HepG2 (cell line): ENCODE data around the gene SLC9A5. TPM values are rescaled to one million over a fixed set of nuclear protein-coding genes. Genes with fewer than 3 reads are reported as not detected.

ENCODE experiments used
- ATAC-seq: fragments of 200-7000 bp; cut with Tn5 transposase; 3 replicates; pipeline ENCODE4 v1.9.1; 2020; ENCODE audit warnings: mild to moderate bottlenecking, moderate library complexity
- BruUV-seq: library from RNA; stranded (reverse); fragments of 400-500 nt; replicated peaks from 2 replicates; lab custom pipeline; 2021; lab: Mats Ljungman, UMichigan
- CTCF ChIA-PET: fragments of 300-600 bp; formaldehyde crosslinking; extraction: SDS; loops from one replicate; lab custom pipeline; 2021; ENCODE audit warnings: low total read pairs, inconsistent platforms, low intra/inter-chr PET ratio; lab: Yijun Ruan, JAX
- POLR2A ChIA-PET: fragments of 350-600 bp; sonication (Branson Sonifier 250); formaldehyde crosslinking; loops from one replicate; lab custom pipeline; 2020; ENCODE audit warnings: antibody characterized with exemption, inconsistent platforms; lab: Yijun Ruan, JAX
- DNase-seq: peaks from one replicate; pipeline ENCODE4 v3.0.0-alpha.2; 2015; ENCODE audit warnings: low spot score
- FAIRE-seq: peaks from 3 replicates; lab custom pipeline; 2011; peaks lifted over from hg19 to GRCh38; lab: Jason Lieb, UNC
- H2AFZ ChIP-seq: one replicate; pipeline ENCODE4 v1.6.1; 2011; ENCODE audit warnings: low read length, inconsistent platforms
- H3K27ac ChIP-seq: fragments of 300-600 bp; 3 replicates; pipeline ENCODE4 v1.8.0; 2011; ENCODE audit warnings: mixed run types, mild to moderate bottlenecking, mixed read lengths, low read length, inconsistent platforms; ENCODE audit not compliant: insufficient read depth; ENCODE audit errors: extremely low read length
- H3K27me3 ChIP-seq, 2 experiments: fragments of 200-600 bp in 1 of 2; 2 replicates in 1 of 2; 3 replicates in 1 of 2; pipeline versions ENCODE4 v1.6.0 to v1.8.0; 2011; ENCODE audit warnings: low read length in 2 of 2, mild to moderate bottlenecking in 2 of 2, moderate library complexity in 2 of 2, inconsistent platforms in 1 of 2; ENCODE audit not compliant: insufficient read depth in 2 of 2, control insufficient read depth in 1 of 2
- H3K36me3 ChIP-seq, 2 experiments: fragments of 200-600 bp in 1 of 2; replicated peaks in 1 of 2; 2 replicates in 1 of 2; 3 replicates in 1 of 2; pipeline versions ENCODE4 v1.5.1 to v1.8.0; 2011; ENCODE audit warnings: low read length in 2 of 2, inconsistent platforms in 1 of 2; ENCODE audit not compliant: insufficient read depth in 2 of 2, control insufficient read depth in 1 of 2
- H3K4me1 ChIP-seq: 2 replicates; pipeline ENCODE4 v1.5.1; 2012; ENCODE audit warnings: low read length, inconsistent platforms; ENCODE audit not compliant: insufficient read depth
- H3K4me2 ChIP-seq: 2 replicates; pipeline ENCODE4 v1.6.0; 2011; ENCODE audit warnings: low read depth, low read length, inconsistent platforms
- H3K4me3 ChIP-seq, 3 experiments: fragments of 200-600 bp in 1 of 3; sonication (generic), shearing (Covaris generic) in 1 of 3; replicated peaks in 1 of 3; 2 replicates each; pipeline ENCODE4 v1.5.1; 2011 to 2016; ENCODE audit warnings: low read length in 3 of 3, inconsistent platforms in 2 of 3, low read depth in 2 of 3, mild to moderate bottlenecking in 2 of 3, control low read depth in 1 of 3, mixed read lengths in 1 of 3; ENCODE audit not compliant: insufficient read depth in 1 of 3
- H3K79me2 ChIP-seq: one replicate; pipeline ENCODE4 v1.6.1; 2011; ENCODE audit warnings: low read length, inconsistent platforms; ENCODE audit not compliant: insufficient read depth
- H3K9ac ChIP-seq: 2 replicates; pipeline ENCODE4 v1.6.0; 2011; ENCODE audit warnings: mild to moderate bottlenecking, low read depth, low read length, inconsistent platforms; ENCODE audit not compliant: insufficient read depth
- H3K9me3 ChIP-seq: 2 replicates; pipeline ENCODE4 v1.5.1; 2012; ENCODE audit warnings: mild to moderate bottlenecking, low read length
- H4K20me1 ChIP-seq: 2 replicates; pipeline ENCODE4 v1.6.0; 2011; ENCODE audit warnings: inconsistent platforms, mild to moderate bottlenecking, low read length, moderate library complexity; ENCODE audit not compliant: insufficient read depth
- FOXO1 ChIP-seq: sonication (generic); formaldehyde crosslinking; IDR thresholded peaks from 2 replicates; pipeline ENCODE4 v1.4.0; 2020; ENCODE audit warnings: missing genetic modification reagents
- GABPB1 ChIP-seq: IDR thresholded peaks from 2 replicates; pipeline ENCODE4 v1.6.1; 2016; ENCODE audit warnings: mild to moderate bottlenecking, missing genetic modification reagents, moderate library complexity, missing compliant biosample characterization
- HOXA3 ChIP-seq: sonication (generic); formaldehyde crosslinking; IDR thresholded peaks from 2 replicates; pipeline ENCODE4 v1.5.0; 2020; ENCODE audit warnings: missing genetic modification reagents
- HOXA9 ChIP-seq: sonication (generic); formaldehyde crosslinking; IDR thresholded peaks from 2 replicates; pipeline ENCODE4 v1.8.1; 2022; ENCODE audit warnings: missing genetic modification reagents, mild to moderate bottlenecking, moderate library complexity, borderline replicate concordance
- IRF2 ChIP-seq: IDR thresholded peaks from 2 replicates; pipeline ENCODE4 v1.6.1; 2018; ENCODE audit warnings: missing genetic modification reagents, missing compliant biosample characterization
- JUN ChIP-seq: sonication (generic); formaldehyde crosslinking; IDR thresholded peaks from 2 replicates; pipeline ENCODE4 v1.4.0; 2020; ENCODE audit warnings: mild to moderate bottlenecking, missing genetic modification reagents
- MTF2 ChIP-seq: sonication (generic); formaldehyde crosslinking; IDR thresholded peaks from 2 replicates; pipeline ENCODE4 v1.5.0; 2020; ENCODE audit warnings: missing genetic modification reagents, borderline replicate concordance
- RARA ChIP-seq: IDR thresholded peaks from 2 replicates; pipeline ENCODE4 v1.6.1; 2016; ENCODE audit warnings: missing genetic modification reagents, missing compliant biosample characterization
- ZNF605 ChIP-seq: sonication (generic); formaldehyde crosslinking; IDR thresholded peaks from 2 replicates; pipeline ENCODE4 v1.8.0; 2022; ENCODE audit warnings: mild to moderate bottlenecking, missing genetic modification reagents
- WGBS: methylation state at CpG from one replicate; pipeline ENCODE4 v1.1.6; 2017; ENCODE audit warnings: low lambda C conversion rate; 5-methylcytosine and 5-hydroxymethylcytosine counted together
- in situ Hi-C: cut with HindIII; loops from 2 replicates; pipeline ENCODE4 v1.10.0; 2017; ENCODE audit warnings: low pct_unique_long_range_greater_than_20kb; ENCODE audit not compliant: extremely low pct_ligation_motif_present
- intact Hi-C: fragments of 100-400 bp; cut with micrococcal nuclease; formaldehyde crosslinking; loops from one replicate; pipeline ENCODE4 v1.10.0; 2022; ENCODE audit not compliant: unreplicated experiment
- polyA plus RNA-seq, 8 experiments: library from polyadenylated mRNA; depleted of rRNA in 3 of 8; stranded (reverse) in 7 of 8; unstranded in 1 of 8; fragments of >200 nt; fragmentation: Illumina TruSeq in 4 of 8; extraction: Trizol in 4 of 8; gene quantifications; 2 replicates each; pipeline versions ENCODE4 v1.2.1 to v1.2.3, GENCODE V29; 2011 to 2016; ENCODE audit warnings: low read depth in 4 of 8, missing spikeins in 1 of 8, mixed read lengths in 1 of 8; ENCODE audit not compliant: insufficient read depth in 1 of 8
- total RNA-seq, 5 experiments: library from RNA; depleted of rRNA; stranded (reverse); fragments of >200 nt; fragmentation: Illumina TruSeq; extraction: Trizol; gene quantifications; 2 replicates each; pipeline ENCODE4 v1.2.3, GENCODE V29; 2016; ENCODE audit warnings: low read depth in 1 of 5
- TF ChIP-seq, protein P1 (sequence below): sonication (generic); formaldehyde crosslinking; conservative IDR thresholded peaks from 2 replicates; pipeline ENCODE4 v1.8.0; 2022; ENCODE audit warnings: low read depth, missing genetic modification reagents
- TF ChIP-seq, protein P2 (sequence below): sonication (generic); formaldehyde crosslinking; IDR thresholded peaks from 2 replicates; pipeline ENCODE4 v1.5.0; 2020; ENCODE audit warnings: mild to moderate bottlenecking, missing genetic modification reagents, moderate library complexity
- TF ChIP-seq, protein P3 (sequence below): sonication (generic); formaldehyde crosslinking; IDR thresholded peaks from 2 replicates; pipeline ENCODE4 v1.4.0; 2020; ENCODE audit warnings: missing genetic modification reagents
- TF ChIP-seq, protein P4 (sequence below): sonication (generic); formaldehyde crosslinking; IDR thresholded peaks from 2 replicates; pipeline ENCODE4 v1.4.0; 2020; ENCODE audit warnings: missing genetic modification reagents, borderline replicate concordance
- TF ChIP-seq, protein P5 (sequence below): sonication (generic); formaldehyde crosslinking; IDR thresholded peaks from 2 replicates; pipeline ENCODE4 v1.5.0; 2020; ENCODE audit warnings: mild to moderate bottlenecking, missing genetic modification reagents

Gene SLC9A5
- total and polyA plus RNA-seq, 2 of the 13 experiments (the other 11 are each of a cell fraction or from before 2014, with no cell fraction given) = 0.58 to 1.4 TPM

DNA sequence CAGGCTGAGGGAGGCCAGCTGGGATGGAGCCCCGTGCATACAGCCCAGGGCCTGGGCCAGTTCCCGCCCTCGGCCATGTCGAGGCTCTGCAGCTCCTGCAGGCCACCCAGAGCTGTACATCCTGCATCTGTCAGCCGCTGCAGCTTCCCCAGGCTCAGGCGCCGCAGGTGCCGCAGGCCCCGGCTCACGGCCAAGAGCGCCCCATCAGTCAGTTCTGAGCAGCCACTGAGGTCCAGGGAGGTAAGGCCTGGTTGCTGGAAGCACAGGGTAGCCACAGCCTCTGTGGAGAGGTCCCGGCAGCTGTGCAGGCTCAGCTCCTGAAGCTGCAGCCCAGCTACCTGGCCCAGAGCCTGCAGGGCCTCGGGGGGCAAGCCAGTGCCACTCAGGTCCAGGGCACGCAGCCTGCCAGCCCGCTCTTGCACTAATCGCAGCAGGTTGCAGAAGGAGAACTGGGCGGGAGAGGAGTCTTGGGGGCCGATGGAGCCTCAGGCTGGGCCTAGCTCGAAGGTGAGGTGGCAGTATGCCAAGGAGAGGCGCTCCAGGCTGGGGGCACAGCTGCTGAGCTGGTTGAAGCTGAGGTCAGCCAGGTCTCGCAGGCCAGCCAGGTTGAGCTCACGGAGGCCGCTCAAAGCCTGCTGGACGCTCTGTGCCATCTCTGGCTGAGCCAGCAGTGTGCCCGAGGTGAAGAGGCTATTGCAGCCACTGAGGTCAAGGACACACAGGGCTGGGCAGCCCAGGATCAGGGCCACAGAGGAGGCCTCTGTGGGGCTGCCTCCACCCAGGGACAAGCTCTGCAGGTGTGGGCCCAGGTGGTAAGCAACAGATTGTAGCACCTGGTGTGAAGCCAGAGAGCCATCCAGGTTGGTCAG, 38.5 kb upstream of the SLC9A5 start:
- Histone ChIP-seq H3K27me3 (no peaks in the 10 kb centered on the region), H3K9ac (peak overlapping the region; percentile 8; the same call in 1 of the 2 replicates), H3K27ac (no peak overlapping the region), H3K4me2 (peak overlapping the region; percentile 43), H3K4me3 (no peak overlapping the region; a peak in 1 of 6 replicates), H3K4me1 (peaks cover 71% of the 10 kb centered on the region), H4K20me1 (no peaks in the 10 kb centered on the region), H2AFZ (no peak overlapping the region), H3K36me3 (no peaks in the 10 kb centered on the region), H3K79me2 (no peaks in the 10 kb centered on the region), H3K9me3 (no peaks in the 10 kb centered on the region)
- BruUV-seq = no TSS peak
- ATAC-seq = peak; percentile 68
- no peak for FAIRE-seq
- intact Hi-C loops (no loop called here), in situ Hi-C loops (no loop called here)
- 32% methylated on average over 7 of the region's 25 CpGs for WGBS
- CTCF ChIA-PET = no interaction called here
- peak; percentile 33 for DNase-seq
- POLR2A ChIA-PET = interaction anchor here (0.7 to 3.0 kb wide), 5 partner anchors 12 to 61 kb away, joined by 3 to 17 read pairs (median 7); partner anchors contain the start of genes E2F4, NOL3 and TMEM208
- TF ChIP-seq, protein P1, sequence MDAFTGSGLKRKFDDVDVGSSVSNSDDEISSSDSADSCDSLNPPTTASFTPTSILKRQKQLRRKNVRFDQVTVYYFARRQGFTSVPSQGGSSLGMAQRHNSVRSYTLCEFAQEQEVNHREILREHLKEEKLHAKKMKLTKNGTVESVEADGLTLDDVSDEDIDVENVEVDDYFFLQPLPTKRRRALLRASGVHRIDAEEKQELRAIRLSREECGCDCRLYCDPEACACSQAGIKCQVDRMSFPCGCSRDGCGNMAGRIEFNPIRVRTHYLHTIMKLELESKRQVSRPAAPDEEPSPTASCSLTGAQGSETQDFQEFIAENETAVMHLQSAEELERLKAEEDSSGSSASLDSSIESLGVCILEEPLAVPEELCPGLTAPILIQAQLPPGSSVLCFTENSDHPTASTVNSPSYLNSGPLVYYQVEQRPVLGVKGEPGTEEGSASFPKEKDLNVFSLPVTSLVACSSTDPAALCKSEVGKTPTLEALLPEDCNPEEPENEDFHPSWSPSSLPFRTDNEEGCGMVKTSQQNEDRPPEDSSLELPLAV (CRISPR knock-in tag) = 0 out of 2 replicates have a peak, but pooled peaks have one; percentile 35
- TF ChIP-seq FOXO1 (CRISPR knock-in tag) (0 out of 2 replicates have a peak, but pooled peaks have one; percentile 10), MTF2 (CRISPR knock-in tag) (0 out of 2 replicates have a peak, but pooled peaks have one; percentile 28), GABPB1 (CRISPR knock-in tag) (peak; percentile 35; the same call in 1 of the 2 replicates), ZNF605 (CRISPR knock-in tag) (0 out of 2 replicates have a peak, but pooled peaks have one; percentile 30), IRF2 (no peak), HOXA9 (peak; percentile 61; the same call in 1 of the 2 replicates), JUN (no peak), HOXA3 (CRISPR knock-in tag) (peak; percentile 12; the same call in 1 of the 2 replicates), RARA (peak; percentile 70)
- TF ChIP-seq, protein P2, sequence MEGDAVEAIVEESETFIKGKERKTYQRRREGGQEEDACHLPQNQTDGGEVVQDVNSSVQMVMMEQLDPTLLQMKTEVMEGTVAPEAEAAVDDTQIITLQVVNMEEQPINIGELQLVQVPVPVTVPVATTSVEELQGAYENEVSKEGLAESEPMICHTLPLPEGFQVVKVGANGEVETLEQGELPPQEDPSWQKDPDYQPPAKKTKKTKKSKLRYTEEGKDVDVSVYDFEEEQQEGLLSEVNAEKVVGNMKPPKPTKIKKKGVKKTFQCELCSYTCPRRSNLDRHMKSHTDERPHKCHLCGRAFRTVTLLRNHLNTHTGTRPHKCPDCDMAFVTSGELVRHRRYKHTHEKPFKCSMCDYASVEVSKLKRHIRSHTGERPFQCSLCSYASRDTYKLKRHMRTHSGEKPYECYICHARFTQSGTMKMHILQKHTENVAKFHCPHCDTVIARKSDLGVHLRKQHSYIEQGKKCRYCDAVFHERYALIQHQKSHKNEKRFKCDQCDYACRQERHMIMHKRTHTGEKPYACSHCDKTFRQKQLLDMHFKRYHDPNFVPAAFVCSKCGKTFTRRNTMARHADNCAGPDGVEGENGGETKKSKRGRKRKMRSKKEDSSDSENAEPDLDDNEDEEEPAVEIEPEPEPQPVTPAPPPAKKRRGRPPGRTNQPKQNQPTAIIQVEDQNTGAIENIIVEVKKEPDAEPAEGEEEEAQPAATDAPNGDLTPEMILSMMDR (CRISPR knock-in tag) = peak; percentile 38; the same call in 1 of the 2 replicates
- TF ChIP-seq, protein P3, sequence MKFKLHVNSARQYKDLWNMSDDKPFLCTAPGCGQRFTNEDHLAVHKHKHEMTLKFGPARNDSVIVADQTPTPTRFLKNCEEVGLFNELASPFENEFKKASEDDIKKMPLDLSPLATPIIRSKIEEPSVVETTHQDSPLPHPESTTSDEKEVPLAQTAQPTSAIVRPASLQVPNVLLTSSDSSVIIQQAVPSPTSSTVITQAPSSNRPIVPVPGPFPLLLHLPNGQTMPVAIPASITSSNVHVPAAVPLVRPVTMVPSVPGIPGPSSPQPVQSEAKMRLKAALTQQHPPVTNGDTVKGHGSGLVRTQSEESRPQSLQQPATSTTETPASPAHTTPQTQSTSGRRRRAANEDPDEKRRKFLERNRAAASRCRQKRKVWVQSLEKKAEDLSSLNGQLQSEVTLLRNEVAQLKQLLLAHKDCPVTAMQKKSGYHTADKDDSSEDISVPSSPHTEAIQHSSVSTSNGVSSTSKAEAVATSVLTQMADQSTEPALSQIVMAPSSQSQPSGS (CRISPR knock-in tag) = no peak
- TF ChIP-seq, protein P4, sequence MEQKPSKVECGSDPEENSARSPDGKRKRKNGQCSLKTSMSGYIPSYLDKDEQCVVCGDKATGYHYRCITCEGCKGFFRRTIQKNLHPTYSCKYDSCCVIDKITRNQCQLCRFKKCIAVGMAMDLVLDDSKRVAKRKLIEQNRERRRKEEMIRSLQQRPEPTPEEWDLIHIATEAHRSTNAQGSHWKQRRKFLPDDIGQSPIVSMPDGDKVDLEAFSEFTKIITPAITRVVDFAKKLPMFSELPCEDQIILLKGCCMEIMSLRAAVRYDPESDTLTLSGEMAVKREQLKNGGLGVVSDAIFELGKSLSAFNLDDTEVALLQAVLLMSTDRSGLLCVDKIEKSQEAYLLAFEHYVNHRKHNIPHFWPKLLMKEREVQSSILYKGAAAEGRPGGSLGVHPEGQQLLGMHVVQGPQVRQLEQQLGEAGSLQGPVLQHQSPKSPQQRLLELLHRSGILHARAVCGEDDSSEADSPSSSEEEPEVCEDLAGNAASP = peak; percentile 37; the same call in 1 of the 2 replicates
- TF ChIP-seq, protein P5, sequence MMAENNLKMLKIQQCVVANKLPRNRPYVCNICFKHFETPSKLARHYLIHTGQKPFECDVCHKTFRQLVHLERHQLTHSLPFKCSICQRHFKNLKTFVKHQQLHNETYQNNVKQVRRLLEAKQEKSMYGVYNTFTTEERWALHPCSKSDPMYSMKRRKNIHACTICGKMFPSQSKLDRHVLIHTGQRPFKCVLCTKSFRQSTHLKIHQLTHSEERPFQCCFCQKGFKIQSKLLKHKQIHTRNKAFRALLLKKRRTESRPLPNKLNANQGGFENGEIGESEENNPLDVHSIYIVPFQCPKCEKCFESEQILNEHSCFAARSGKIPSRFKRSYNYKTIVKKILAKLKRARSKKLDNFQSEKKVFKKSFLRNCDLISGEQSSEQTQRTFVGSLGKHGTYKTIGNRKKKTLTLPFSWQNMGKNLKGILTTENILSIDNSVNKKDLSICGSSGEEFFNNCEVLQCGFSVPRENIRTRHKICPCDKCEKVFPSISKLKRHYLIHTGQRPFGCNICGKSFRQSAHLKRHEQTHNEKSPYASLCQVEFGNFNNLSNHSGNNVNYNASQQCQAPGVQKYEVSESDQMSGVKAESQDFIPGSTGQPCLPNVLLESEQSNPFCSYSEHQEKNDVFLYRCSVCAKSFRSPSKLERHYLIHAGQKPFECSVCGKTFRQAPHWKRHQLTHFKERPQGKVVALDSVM (CRISPR knock-in tag) = peak; percentile 38; the same call in 1 of the 2 replicates
